Stimulated activated naive CD8-positive, alpha-beta T cell treated with anti-CD3 and anti-CD28 coated beads, Interleukin-15, Interleukin-2, amounts not matched to agents 100 U/mL and 50 U/mL, for 24 hours (primary cell): ENCODE data around the gene GRM8.
"Not testable (repeated sequence)": the region's sequence is repeated elsewhere in the genome, so short reads cannot be mapped to it uniquely, and the experiment has no call there.

Experiments
- ATAC-seq: fragments of 150-1000 bp; cut with Tn5 transposase; one replicate; pipeline ENCODE4 v1.10.0; 2021
- DNase-seq: peaks from one replicate; pipeline ENCODE4 v3.0.0; 2021

GRM8 gene

DNA sequence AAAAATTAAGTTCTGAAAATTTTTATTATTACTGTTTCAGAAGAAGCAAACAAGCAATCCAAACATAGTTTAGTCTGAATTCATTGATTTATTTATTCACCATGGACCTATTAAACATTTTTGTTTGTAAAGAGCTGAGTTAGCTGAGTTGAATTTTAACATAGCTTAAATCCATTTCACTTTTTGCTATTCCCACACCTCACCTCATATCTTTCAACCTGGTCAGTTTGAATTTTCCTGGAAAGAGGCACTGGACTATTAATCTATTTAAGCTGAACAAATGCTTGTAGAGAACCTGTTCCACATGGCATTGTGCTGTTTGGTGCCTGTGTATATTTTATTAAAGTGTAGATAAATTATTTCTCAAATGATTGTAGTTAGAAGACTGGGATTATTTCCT lies 344.2 kb downstream of the GRM8 start:
- not testable (repeated sequence) for DNase-seq, ATAC-seq

DNA sequence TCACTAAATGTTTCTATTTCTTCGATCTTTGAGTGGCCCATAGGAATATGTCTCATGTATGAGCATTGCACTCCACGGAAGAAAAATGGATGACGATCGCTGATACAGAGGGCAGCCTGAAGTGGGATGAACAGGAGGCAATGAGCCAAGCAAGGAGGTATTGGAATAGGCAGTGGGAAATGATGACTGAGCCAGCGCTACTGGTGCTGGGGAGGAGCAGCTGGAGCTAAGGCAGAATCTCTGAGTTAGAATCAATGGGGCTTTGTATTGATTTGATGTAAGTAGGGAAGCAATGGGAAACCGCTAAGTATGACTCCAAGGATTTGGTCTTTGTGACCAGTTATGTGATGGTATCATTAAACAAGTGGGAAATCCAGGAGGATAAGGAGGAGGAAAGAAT lies 345.1 kb downstream of the GRM8 start:
- not testable (repeated sequence) for ATAC-seq, DNase-seq

DNA sequence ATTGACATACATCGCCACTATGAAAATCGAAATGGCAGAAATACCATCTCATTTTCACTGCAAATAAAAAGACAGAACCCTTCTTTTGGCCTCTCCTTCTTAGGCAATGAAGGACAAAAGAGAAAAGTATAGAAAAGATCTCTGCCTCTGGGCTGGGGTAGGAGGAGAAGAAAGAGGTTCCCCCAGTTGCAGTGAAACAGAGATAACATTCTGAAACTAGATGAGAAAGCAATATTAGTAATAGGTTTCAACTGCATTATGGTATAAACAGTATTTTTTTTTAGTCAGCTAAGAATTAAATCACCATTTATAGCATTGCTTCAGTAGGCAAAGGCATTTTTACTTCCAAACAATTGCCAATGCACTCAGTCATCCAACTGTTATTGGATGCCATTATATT lies 347.5 kb downstream of the GRM8 start:
- not testable (repeated sequence) for DNase-seq, ATAC-seq

DNA sequence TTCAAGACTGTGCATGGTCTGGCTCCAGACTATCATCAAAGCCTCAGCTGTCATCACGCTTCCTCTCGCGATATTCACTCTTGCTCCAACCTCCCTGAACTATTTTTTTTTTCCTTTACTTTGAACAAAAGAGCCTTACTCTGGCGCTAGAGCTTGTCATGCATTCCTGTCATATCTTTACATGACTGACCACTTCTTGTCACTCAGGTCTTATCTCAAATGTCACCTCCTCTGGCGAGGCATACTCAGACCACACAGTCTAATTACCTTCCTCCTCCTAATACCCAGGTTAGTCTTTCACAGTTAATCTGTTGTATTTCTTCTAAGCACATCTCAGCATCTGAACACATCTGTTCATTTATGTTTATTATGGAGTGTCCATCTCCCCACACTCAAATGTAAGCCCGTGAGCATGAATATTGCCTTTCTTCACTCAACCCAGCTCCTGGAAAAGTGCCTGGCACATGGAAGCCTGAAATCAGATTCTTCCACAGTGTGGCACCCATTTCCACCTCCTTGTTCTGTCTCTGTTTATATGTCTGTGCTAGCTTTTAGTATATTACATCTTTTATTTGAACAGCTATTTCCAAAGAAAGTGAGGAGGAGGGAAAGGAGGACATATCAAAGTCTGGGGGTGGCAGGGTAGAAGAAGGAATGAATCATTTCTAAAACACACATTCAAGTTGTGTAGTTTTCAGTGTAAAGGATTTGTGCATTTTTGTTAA lies 351.5 kb downstream of the GRM8 start:
- ATAC-seq, DNase-seq: not testable (repeated sequence)

DNA sequence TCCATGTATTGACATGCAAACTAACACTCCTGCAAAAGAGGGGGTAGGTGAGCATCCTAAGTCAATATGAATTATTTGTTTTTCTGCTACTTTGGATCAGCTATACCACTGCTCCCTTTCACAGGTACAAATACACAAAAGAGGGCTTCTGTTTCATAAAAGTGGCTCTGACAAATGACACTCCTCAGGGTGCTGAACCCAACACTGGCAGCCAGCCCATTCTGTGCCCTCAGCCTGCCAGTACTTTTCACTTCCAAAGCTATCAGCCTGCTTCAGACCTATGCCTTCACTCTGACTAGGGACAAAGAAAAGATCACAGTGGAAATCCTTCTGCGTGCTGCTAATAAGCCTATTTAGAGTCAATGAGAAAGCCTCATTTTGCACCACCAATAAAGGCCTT lies 364.8 kb downstream of the GRM8 start:
- not testable (repeated sequence) for ATAC-seq, DNase-seq

DNA sequence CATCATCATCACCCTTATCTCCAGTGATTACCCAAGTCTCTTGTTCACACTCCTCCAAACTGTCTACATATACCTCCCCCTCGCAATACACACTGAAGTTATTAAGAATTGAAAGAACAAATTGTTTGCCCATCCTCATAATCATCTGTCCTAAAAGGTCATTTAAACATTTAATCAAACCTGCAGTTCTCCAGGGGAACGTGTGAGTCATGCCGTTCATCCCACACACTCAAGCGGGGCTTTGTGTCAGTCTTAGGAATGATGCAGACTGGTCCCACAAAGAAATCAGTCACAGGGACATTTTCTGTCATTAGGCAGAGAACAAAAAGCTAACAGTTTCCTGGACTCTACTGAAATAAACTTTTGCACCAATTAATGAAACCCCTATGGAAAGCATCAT lies 365.2 kb downstream of the GRM8 start:
- DNase-seq, ATAC-seq: not testable (repeated sequence)

DNA sequence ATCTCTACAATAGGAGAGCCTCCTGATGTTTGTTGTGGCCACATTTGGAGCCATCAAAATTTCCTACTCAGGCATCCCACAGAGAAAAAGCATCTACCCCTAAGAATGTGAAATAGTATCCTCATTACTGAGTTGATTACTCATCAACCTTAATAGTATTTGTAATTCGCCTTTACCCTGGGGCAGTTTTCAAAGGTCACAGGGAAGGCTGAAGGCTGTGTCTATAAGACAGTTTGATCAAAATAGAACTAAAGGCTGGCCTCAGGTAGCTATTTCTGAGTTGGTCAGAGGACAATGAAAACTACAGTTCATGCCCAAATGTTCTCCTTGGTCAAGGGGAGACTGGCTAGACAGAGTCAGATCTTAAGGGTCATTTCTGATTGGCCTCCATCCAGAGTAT lies 370.0 kb downstream of the GRM8 start:
- not testable (repeated sequence) for ATAC-seq, DNase-seq

DNA sequence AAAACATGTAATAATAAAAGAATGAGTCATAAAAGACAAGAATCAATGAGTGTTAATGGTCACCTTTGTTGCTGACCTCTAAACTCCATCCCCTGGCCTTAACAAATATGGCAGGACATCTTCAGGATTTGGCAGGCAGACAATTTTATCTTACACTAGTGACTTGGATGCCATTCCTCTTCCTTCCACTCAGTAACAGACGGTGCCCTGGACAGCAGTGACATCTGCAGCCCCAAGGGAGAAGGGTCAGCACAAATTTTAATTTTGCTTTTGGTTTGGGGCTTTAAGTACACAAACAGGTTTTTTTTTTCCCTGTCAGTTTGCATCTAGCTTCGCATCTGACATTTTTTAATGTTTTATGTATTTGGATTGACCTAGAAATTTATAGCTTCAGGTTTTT lies 370.8 kb downstream of the GRM8 start:
- DNase-seq, ATAC-seq: not testable (repeated sequence)

DNA sequence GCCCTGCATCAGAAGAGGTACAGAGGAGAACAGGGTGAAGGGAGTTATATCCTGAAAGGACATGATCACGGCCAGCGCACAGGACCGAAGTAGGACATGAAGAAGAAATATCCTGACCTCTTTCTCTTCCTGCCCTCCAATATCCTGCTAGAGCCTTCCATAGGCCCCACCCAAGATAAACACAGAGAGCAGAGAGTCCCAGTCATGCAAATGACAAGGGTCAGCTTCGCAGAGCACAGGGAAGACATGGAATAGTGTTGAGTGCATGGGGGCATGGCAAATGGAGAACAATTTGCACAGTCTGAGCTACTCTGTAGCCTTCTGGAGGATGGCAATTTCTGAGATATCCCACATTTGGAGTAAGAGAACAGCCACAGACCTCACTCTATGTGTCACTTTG lies 371.4 kb downstream of the GRM8 start:
- DNase-seq (no peak), ATAC-seq (no peak)

DNA sequence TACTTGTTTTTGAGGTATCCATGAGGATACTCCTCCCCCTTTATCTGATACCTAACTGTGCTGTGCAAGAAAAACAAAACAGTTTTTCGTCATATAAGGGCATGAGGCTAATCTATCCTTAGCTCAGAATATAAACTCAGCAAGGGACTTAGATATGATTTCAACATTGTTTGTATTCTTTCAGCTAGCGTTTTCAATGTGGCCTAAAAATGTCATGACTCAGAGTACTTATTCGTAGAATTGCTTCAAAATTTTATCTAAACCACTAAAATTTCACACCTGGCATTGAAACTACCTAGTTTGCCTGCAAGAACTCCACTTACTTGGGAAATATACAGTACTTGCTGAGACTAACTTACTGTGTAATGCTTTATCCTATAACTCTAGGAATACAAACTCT lies 376.2 kb downstream of the GRM8 start:
- not testable (repeated sequence) for DNase-seq, ATAC-seq

DNA sequence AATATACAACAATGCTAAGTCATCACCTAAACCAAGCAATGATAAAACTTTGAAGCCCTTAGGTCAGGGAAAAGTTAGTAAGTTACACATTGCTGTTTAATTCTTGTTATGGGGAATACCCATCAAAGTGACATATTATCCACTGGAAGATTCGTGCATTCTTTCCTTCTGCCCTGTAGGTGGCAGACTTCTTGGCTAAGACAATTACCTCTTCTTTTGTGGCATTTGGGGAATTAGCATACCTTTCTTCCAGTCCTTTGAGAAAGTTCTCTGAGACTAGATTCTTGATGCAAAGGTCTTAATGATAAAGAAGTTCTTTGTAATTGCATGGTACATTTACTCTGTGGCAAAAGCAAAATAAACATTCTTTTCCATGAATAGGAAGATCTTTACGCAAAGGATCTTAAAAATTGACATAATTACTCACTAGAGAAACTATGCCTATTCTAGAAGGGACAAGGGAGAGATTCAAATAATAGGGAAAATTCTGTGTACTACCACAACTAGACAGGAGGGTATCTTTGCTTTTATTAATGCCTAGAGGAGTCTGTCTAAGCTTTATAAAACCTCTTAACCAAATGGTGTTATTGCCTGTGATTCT lies 395.9 kb downstream of the GRM8 start:
- DNase-seq (no peak), ATAC-seq (no peak)

DNA sequence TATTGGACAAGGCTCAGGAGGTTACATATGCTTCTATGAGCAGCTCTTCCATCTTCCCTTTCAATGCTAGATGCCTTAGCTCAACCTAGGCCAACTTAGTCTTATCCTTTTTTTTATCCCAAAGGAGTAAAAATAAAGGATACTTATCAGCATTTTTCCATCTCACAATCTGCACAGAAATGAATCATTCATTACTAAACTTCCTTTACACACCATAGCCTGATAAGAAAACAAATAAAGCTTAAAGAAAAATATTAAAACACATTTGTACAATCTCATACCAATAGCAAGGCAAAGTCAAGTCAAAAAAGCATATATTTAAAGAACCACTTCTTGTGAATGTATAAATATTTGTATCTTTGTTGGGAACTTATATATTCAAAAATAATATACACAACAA lies 407.4 kb downstream of the GRM8 start:
- no peak for DNase-seq
- ATAC-seq = no peak

DNA sequence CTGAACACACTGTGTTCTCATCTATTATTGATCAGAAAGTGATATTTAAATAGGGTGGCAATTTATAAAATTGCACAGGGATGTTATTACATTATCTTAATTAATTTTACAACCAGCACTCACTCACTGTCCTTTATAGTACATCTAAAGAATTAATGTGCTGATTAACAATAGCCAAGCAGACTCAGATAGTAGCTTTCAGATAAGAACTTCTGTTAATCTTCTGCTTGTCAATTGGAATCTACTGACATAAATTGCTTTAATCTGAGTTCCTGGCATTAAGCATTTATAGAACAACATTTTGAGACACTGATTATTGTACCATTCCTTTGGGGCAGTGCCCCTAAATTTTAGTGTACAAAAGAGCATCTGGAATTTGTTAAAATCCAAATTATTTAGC lies 408.9 kb downstream of the GRM8 start:
- ATAC-seq = no peak
- no peak for DNase-seq

DNA sequence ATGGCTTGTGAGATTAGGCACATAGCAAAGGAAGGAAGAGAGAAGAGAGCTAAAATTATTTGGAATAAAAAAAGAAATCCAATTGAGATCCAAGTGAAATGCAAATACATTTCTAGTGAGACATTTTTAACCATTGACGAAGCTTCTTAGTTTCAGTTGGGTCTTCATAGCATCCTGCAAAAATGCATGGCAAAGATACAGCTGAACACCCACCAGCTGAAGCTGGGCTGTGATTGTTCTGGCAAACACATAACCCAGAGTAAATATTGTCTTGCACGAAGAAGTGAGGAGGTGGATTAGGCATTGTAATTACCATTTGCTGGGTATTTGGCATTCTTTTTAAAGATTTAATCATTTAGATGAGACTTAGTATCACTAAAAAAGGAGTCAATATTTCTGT lies 409.4 kb downstream of the GRM8 start:
- no peak for ATAC-seq
- no peak for DNase-seq

DNA sequence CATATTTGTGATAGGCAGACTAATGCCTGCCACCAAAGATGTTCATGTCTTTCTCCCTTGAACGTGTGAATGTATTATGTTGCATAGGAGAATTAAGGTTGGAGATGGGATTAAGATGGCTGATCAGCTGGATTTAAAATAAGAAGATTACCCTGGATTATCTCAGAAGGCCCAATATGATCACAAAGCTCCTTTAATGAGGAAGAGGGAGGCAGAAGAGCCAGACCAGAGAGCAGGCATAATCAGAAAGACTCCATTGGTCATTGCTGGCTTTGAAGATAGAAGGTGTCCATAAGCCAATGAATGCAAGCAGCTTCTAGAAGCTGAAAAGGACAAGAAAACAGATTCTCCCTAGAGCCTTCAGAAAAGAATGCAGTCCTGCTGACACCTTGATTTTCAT lies 410.3 kb downstream of the GRM8 start:
- DNase-seq (no peak), ATAC-seq (no peak)

DNA sequence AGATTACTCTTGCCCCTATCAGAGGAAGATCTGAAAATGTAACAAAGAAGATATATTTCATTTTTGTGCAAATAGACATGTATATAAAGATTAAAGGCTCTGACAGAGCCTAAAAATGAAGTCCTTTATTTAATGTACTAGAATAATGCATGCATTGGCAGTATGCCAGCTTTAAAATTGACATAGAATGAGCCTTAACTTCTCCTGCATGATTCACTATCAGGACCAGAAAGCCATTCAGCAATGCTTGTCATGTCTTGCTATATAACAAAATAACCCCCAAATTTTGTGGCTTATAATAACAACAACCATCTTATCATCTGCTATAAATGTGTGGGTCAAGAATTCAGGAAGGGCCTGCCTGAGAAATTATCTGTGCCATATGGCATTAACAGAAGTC lies 411.9 kb downstream of the GRM8 start:
- no peak for ATAC-seq
- DNase-seq = no peak

DNA sequence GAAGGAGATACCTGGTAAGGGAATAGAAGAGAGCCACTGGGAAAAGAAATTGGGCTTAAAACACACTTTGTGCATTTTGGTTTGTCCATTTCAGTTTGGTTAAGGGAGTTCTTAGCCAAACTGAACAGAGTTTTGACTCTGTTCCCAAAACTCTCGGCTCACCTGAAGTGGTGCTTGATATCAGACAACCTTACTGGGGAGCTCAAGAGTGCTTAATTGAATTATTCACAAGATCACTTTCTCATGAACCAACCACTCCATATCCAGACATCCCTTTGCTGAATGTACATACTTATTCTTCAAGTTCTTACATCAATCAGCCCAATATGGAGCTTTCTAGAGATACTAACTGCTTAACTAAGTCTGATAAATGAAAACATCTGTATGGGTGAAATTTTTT lies 413.1 kb downstream of the GRM8 start:
- no peak for ATAC-seq
- no peak for DNase-seq

DNA sequence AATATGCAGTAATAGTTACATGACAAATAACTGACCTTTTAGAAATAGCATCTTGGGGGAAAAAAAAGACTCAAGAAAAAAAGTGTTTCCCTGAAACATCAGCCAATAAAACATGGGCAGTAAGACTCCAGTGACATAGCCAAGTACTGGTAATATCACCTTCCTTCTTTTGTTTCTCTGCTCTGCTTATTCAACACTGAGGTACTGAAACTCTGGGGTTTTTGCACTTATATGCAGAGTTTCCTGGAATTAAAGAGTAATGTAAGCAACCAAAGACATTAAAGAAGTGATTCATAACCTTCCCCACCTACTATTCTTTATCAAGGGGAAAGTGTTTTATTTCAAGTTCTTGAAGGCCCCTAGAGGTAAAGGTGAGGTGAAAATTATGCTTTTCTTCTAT lies 414.5 kb downstream of the GRM8 start:
- DNase-seq (no peak), ATAC-seq (peak; percentile 52)

DNA sequence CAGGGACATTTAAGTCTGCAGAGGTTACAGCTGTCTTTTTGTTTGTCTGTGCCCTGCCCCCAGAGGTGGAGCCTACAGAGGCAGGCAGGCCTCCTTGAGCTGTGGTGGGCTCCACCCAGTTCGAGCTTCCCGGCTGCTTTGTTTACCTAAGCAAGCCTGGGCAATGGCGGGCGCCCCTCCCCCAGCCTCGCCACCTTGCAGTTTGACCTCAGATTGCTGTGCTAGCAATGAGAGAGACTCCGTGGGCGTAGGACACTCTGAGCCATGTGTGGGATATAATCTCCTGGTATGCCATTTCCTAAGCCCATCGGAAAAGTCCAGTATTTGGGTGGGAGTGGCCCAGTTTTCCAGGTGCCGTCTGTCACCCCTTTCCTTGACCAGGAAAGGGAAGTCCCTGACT lies 421.5 kb downstream of the GRM8 start:
- not testable (repeated sequence) for ATAC-seq, DNase-seq

DNA sequence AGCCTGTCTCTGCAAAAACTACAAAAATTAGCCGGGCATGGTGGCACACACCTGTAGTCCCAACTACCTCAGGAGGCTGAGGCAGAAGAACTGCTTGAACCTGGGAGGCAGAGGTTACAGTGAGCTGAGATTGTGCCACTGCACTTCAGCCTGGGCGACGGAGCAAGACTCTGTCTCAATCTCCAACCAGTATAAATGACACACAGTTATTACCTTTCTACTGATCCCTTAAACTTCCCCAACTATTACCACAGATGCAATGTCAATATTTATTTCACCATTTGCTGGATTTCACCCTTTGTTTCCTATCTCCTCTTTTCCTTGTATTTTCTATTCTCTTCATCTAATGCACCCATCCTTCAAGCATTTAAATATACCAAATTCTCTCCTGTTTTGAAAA lies 431.8 kb downstream of the GRM8 start:
- no peak for DNase-seq
- no peak for ATAC-seq

DNA sequence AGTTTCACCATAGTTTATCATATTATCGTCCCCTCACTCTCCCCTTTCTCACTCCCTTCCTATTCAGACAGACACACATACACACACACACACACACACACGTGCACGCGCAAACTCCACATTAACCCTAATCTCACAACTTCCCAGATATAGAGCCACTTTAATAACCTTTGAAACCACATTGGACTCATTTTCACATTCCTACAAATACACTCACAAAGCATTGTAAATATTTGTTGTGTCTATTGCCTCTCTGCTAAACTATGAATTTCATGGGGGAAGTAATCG lies 433.6 kb downstream of the GRM8 start:
- no peak for DNase-seq
- ATAC-seq = no peak

DNA sequence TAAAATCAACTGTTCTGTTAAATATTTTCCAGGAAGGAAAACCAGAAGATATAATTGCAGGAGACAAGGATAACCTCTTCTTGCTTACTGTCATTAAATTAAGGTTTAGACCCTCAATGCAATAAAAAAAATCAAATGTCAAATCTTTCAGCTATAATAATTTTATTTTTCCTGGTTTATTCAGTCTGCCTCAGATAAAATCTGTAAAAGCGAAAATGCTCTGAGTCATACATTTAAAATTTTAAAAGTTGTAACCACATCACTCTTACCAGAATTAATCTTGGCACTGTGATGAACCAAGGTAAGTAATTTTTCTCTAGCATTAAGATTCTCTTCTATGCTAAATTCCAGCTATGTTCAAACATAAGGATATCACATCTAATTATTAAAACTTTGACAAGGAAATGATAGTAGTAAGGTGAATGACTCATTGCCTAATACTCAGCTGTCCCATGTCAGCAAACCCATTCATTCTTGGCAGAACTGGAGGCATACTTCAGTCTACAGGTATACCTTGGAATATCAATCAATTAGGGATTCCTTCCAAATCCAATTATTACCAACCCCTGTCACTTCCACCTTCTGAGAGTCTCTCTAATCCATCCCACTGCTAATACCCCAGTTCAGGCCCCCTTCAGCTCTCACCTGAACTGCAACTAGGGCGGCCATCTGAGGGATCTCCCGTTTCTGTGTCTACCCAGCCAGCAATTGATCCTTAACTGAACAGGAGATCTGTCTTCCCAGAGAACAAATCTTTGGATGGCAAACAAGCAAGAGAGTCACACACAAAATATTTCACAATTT lies 434.1 kb downstream of the GRM8 start:
- DNase-seq = no peak
- no peak for ATAC-seq

DNA sequence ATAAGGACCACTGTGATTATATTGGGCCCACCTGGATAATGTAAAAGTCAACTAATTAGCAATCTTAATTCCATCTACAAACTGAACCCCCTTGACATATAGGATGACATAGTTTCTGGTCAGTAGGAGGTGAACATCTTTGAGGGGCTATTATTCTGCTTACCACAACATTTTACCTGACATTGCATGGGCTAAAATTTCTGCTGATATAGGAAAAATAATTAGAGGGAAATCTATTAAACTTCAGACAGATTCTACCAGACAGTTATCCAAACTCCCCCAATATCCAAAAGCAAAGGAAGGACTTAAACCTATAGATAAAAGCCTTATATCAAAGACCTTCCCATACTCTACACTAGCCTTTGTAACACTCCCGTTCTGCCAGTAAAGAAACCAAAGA lies 443.6 kb downstream of the GRM8 start:
- DNase-seq = no peak
- ATAC-seq = no peak
